T-helper 1 cell treated with Interleukin-12 subunit alpha and Interleukin-12 subunit beta and Interleukin-4 antibody, amounts not matched to agents 30 μg/mL and 1 μg/mL, for 36 hours (primary cell): ENCODE measurements around the gene MMP21.

Source experiments
- H3K27ac Mint-ChIP-seq: one replicate; pipeline ENCODE4 v1.8.0; 2021; ENCODE audit warnings: mild to moderate bottlenecking, mixed read lengths
- H3K27me3 Mint-ChIP-seq: one replicate; pipeline ENCODE4 v1.8.0; 2021; ENCODE audit warnings: low read depth, mixed read lengths
- H3K36me3 Mint-ChIP-seq: one replicate; pipeline ENCODE4 v1.8.0; 2021; ENCODE audit warnings: low read depth, mixed read lengths
- H3K4me1 Mint-ChIP-seq: one replicate; pipeline ENCODE4 v1.8.0; 2021; ENCODE audit warnings: low read depth, mixed read lengths
- H3K4me3 Mint-ChIP-seq: one replicate; pipeline ENCODE4 v1.8.0; 2021; ENCODE audit warnings: mild to moderate bottlenecking, moderate library complexity, mixed read lengths
- H3K9me3 Mint-ChIP-seq: one replicate; pipeline ENCODE4 v1.8.0; 2021; ENCODE audit warnings: mixed read lengths

Gene MMP21

GRCh38 chr10:125781374-125781773 is 5.8 kb upstream of the MMP21 start:
- Mint-ChIP-seq H3K4me1 (no peaks in the 10 kb centered on the region), H3K27ac (no peak overlapping the region), H3K27me3 (no peaks in the 10 kb centered on the region), H3K9me3 (no peaks in the 10 kb centered on the region), H3K36me3 (no peaks in the 10 kb centered on the region), H3K4me3 (no peak overlapping the region)

DNA sequence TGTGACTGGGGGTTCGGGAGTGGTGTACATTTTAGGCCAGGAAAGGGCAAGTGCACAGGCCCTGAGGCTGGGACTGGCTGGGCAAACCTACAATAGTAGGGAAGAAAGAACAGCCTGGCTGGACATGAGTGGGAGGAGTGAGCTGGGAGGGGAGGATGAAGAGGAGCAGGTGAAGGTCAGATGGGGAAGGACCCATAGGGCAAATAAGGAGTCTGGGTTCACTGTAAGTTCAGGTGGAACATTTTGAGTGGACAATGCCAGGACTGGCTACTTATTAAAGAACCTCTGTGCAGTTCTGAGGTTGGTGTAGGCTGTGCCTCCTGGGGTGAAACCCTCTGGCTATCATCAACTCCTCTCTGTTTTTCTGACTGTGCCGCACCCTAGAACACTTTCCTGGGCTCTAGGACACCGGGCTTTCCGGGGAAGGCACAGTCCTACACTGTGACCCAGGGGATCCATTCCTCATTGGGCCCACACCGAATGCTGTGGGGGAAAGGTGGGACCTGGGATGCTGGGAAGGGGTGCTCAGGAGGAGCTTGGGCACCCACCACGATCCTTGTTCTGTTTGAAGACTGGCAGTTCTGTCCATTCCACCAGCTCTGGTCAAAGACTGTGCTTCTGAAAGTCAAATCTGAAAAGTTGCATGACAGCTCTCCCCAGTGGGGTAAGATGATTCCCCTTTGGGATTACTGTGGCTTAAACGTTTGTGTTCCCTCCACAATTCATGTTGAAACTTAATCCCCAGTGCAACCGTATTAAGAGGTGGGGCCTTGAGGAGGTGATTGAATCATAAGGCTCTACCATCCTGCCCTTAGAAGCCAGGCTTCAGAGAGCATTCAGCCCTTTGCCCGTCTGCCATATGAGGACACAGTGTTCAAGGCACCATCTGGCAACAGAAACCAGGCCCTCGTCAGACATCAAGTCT is 4.0 kb upstream of the MMP21 start:
- no peaks in the 10 kb centered on the region for H3K4me1 Mint-ChIP-seq
- H3K27ac Mint-ChIP-seq = no peak overlapping the region
- no peaks in the 10 kb centered on the region for H3K9me3 Mint-ChIP-seq
- H3K27me3 Mint-ChIP-seq = no peaks in the 10 kb centered on the region
- no peak overlapping the region for H3K4me3 Mint-ChIP-seq
- no peaks in the 10 kb centered on the region for H3K36me3 Mint-ChIP-seq

GRCh38 chr10:125778556-125778955 is 2.9 kb upstream of the MMP21 start:
- Mint-ChIP-seq H3K27me3 (no peaks in the 10 kb centered on the region), H3K36me3 (no peaks in the 10 kb centered on the region), H3K9me3 (no peaks in the 10 kb centered on the region), H3K4me3 (no peak overlapping the region), H3K27ac (no peak overlapping the region), H3K4me1 (no peaks in the 10 kb centered on the region)

DNA sequence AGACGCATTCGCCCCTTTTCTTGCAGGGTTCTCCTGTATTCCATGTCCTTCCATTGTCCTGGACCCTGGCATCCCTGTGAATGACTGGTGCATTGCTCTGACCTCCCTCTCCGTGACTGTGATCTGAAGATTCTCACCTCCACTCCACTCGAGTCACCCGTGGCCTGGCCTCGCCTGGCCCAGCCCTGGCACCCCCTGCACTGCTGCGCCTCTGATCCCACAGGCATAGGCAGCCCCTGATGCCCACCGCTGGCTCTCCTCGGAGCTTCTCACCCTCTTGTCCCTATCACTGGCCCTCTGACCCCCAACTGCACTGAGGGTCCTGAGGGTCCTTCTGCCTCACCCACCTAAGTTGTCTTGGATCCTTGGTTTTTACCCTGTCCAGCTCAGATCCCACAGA is 2.2 kb upstream of the MMP21 start:
- H3K4me3 Mint-ChIP-seq = no peak overlapping the region
- no peaks in the 10 kb centered on the region for H3K9me3 Mint-ChIP-seq
- no peaks in the 10 kb centered on the region for H3K27me3 Mint-ChIP-seq
- no peaks in the 10 kb centered on the region for H3K36me3 Mint-ChIP-seq
- H3K27ac Mint-ChIP-seq = no peak overlapping the region
- H3K4me1 Mint-ChIP-seq = no peaks in the 10 kb centered on the region

- Mint-ChIP-seq H3K4me3 (no peak overlapping the region), H3K9me3 (no peaks in the 10 kb centered on the region), H3K27ac (no peak overlapping the region), H3K36me3 (no peaks in the 10 kb centered on the region), H3K27me3 (no peaks in the 10 kb centered on the region), H3K4me1 (no peaks in the 10 kb centered on the region)
Observed at GRCh38 chr10:125774581-125775191, 935 bp downstream of the MMP21 start.

GRCh38 chr10:125773687-125774543 is 1.7 kb downstream of the MMP21 start:
- no peaks in the 10 kb centered on the region for H3K36me3 Mint-ChIP-seq
- H3K27ac Mint-ChIP-seq = no peak overlapping the region
- H3K9me3 Mint-ChIP-seq = no peaks in the 10 kb centered on the region
- H3K4me3 Mint-ChIP-seq = no peak overlapping the region
- H3K27me3 Mint-ChIP-seq = no peaks in the 10 kb centered on the region
- H3K4me1 Mint-ChIP-seq = no peaks in the 10 kb centered on the region

DNA sequence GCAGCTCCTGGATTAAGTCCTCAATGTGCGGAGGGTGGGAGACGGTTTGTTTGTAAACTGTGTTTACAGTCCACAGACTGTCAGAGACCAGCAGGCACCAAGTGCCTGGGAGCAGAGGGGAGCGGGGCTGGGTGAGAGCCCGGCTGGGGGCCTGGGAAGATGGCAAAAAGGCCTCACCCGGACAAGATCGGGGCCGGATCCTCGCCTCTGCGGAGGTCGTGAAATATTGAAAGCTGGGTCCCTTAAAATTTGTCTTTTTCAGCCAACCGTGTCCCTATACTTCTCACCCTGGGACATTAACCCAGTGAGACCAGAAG is 2.8 kb downstream of the MMP21 start:
- no peaks in the 10 kb centered on the region for H3K9me3 Mint-ChIP-seq
- no peaks in the 10 kb centered on the region for H3K4me1 Mint-ChIP-seq
- no peaks in the 10 kb centered on the region for H3K27me3 Mint-ChIP-seq
- no peaks in the 10 kb centered on the region for H3K36me3 Mint-ChIP-seq
- no peak overlapping the region for H3K4me3 Mint-ChIP-seq
- H3K27ac Mint-ChIP-seq = no peak overlapping the region

GRCh38 chr10:125772112-125772863 is 3.3 kb downstream of the MMP21 start:
- no peaks in the 10 kb centered on the region for H3K9me3 Mint-ChIP-seq
- no peaks in the 10 kb centered on the region for H3K27me3 Mint-ChIP-seq

DNA sequence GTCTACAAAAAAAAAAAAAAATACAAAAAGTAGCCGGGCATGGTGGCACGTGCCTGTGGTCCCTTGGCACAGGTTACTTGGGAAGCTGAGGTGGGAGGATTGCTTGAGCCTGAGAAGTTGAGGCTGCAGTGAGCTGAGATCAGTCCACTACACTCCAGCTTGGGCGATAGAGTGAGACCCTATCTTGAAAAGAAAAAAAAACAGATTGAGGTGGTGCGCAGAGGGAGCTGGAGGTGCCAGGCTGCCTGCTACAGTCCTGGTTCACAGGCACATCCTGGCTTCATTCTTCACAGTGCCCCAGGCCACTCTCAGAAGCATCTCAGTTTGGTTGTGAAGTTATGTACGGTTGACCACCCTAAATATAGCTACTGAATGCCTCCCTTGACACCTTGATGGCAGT is 4.8 kb downstream of the MMP21 start:
- peaks cover 4% of the 10 kb centered on the region for H3K36me3 Mint-ChIP-seq
- no peaks in the 10 kb centered on the region for H3K9me3 Mint-ChIP-seq
- H3K4me3 Mint-ChIP-seq = no peak overlapping the region
- H3K4me1 Mint-ChIP-seq = no peaks in the 10 kb centered on the region
- no peaks in the 10 kb centered on the region for H3K27me3 Mint-ChIP-seq
- H3K27ac Mint-ChIP-seq = no peak overlapping the region

More at GRCh38 chr10:125772112-125772863, 3.3 kb downstream of the MMP21 start:
- Mint-ChIP-seq H3K4me3 (no peak overlapping the region), H3K4me1 (no peaks in the 10 kb centered on the region), H3K27ac (no peak overlapping the region), H3K36me3 (no peaks in the 10 kb centered on the region)

- Mint-ChIP-seq H3K36me3 (peaks cover 17% of the 10 kb centered on the region), H3K27ac (no peak overlapping the region), H3K27me3 (no peaks in the 10 kb centered on the region), H3K9me3 (no peaks in the 10 kb centered on the region), H3K4me3 (no peak overlapping the region), H3K4me1 (no peaks in the 10 kb centered on the region)
Observed at GRCh38 chr10:125769175-125769574, 6.4 kb downstream of the MMP21 start.

- no peak overlapping the region for H3K27ac Mint-ChIP-seq
- H3K27me3 Mint-ChIP-seq = no peaks in the 10 kb centered on the region
- H3K36me3 Mint-ChIP-seq = peaks cover 19% of the 10 kb centered on the region
- H3K4me1 Mint-ChIP-seq = no peaks in the 10 kb centered on the region
- no peak overlapping the region for H3K4me3 Mint-ChIP-seq
- no peaks in the 10 kb centered on the region for H3K9me3 Mint-ChIP-seq
Observed at GRCh38 chr10:125768219-125768855, 7.3 kb downstream of the MMP21 start.

GRCh38 chr10:125766511-125766910 is 9.1 kb downstream of the MMP21 start:
- Mint-ChIP-seq H3K9me3 (no peaks in the 10 kb centered on the region), H3K27ac (no peak overlapping the region), H3K36me3 (peaks cover 21% of the 10 kb centered on the region), H3K27me3 (no peaks in the 10 kb centered on the region), H3K4me1 (no peaks in the 10 kb centered on the region), H3K4me3 (no peak overlapping the region)

DNA sequence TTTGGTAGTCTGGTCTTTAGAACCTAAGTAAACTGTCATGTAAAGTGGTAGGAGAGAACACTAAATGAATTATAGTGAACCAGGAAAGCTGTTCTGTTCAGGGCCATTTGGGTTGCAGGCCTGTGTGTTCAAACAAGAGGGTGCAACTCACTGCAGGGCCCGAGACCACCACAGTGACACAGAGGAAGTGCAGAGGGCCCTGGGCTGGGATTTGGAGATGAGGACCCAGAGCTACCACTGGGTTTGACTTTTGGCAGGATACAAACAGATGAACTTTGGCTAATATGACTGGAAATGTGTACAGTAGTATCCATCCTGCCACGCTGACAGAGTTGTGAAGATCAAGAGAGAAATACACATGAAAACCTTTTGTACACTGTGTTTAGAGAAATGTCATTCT is 9.8 kb downstream of the MMP21 start:
- H3K36me3 Mint-ChIP-seq = peaks cover 24% of the 10 kb centered on the region
- H3K27ac Mint-ChIP-seq = no peak overlapping the region
- no peak overlapping the region for H3K4me3 Mint-ChIP-seq

More for the DNA sequence above, 9.8 kb downstream of the MMP21 start:
- H3K27me3 Mint-ChIP-seq = no peaks in the 10 kb centered on the region
- no peaks in the 10 kb centered on the region for H3K9me3 Mint-ChIP-seq
- no peaks in the 10 kb centered on the region for H3K4me1 Mint-ChIP-seq
